Coronary artery (tissue), 2 donors: ENCODE results near the gene ZFP36.

Experiments used
- DNase-seq: peaks from one replicate; pipeline ENCODE4 v3.0.0-alpha.2; 2017; ENCODE audit warnings: low spot score
- H3K27ac ChIP-seq, 2 donors: fragments of 200-600 bp; sonication (generic); one replicate each; pipeline ENCODE4 v1.5.1; 2016 to 2019
- H3K4me3 ChIP-seq: fragments of 200-600 bp; sonication (generic); 2 replicates; pipeline ENCODE4 v1.5.1; 2016; ENCODE audit warnings: mild to moderate bottlenecking, moderate library complexity
- TF ChIP-seq, protein P1 (sequence below): fragments of 200-600 bp; sonication (generic); IDR thresholded peaks from one replicate; pipeline ENCODE4 v1.5.1; 2019; ENCODE audit warnings: antibody characterized with exemption

ZFP36 gene

DNA sequence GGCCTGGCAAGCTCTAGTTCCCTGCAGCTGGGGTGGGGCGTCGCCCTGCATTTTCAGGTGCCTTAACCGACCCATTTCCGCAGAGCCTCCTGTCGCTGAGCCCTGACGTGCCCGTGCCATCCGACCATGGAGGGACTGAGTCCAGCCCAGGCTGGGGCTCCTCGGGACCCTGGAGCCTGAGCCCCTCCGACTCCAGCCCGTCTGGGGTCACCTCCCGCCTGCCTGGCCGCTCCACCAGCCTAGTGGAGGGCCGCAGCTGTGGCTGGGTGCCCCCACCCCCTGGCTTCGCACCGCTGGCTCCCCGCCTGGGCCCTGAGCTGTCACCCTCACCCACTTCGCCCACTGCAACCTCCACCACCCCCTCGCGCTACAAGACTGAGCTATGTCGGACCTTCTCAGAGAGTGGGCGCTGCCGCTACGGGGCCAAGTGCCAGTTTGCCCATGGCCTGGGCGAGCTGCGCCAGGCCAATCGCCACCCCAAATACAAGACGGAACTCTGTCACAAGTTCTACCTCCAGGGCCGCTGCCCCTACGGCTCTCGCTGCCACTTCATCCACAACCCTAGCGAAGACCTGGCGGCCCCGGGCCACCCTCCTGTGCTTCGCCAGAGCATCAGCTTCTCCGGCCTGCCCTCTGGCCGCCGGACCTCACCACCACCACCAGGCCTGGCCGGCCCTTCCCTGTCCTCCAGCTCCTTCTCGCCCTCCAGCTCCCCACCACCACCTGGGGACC, 1.2 kb downstream of the ZFP36 start:
- DNase-seq = peak; percentile 80
- peak overlapping the region; percentile 99 to 100 for H3K27ac ChIP-seq
- H3K4me3 ChIP-seq = peak overlapping the region; percentile 97
- TF ChIP-seq, protein P1, sequence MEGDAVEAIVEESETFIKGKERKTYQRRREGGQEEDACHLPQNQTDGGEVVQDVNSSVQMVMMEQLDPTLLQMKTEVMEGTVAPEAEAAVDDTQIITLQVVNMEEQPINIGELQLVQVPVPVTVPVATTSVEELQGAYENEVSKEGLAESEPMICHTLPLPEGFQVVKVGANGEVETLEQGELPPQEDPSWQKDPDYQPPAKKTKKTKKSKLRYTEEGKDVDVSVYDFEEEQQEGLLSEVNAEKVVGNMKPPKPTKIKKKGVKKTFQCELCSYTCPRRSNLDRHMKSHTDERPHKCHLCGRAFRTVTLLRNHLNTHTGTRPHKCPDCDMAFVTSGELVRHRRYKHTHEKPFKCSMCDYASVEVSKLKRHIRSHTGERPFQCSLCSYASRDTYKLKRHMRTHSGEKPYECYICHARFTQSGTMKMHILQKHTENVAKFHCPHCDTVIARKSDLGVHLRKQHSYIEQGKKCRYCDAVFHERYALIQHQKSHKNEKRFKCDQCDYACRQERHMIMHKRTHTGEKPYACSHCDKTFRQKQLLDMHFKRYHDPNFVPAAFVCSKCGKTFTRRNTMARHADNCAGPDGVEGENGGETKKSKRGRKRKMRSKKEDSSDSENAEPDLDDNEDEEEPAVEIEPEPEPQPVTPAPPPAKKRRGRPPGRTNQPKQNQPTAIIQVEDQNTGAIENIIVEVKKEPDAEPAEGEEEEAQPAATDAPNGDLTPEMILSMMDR = no peak

DNA sequence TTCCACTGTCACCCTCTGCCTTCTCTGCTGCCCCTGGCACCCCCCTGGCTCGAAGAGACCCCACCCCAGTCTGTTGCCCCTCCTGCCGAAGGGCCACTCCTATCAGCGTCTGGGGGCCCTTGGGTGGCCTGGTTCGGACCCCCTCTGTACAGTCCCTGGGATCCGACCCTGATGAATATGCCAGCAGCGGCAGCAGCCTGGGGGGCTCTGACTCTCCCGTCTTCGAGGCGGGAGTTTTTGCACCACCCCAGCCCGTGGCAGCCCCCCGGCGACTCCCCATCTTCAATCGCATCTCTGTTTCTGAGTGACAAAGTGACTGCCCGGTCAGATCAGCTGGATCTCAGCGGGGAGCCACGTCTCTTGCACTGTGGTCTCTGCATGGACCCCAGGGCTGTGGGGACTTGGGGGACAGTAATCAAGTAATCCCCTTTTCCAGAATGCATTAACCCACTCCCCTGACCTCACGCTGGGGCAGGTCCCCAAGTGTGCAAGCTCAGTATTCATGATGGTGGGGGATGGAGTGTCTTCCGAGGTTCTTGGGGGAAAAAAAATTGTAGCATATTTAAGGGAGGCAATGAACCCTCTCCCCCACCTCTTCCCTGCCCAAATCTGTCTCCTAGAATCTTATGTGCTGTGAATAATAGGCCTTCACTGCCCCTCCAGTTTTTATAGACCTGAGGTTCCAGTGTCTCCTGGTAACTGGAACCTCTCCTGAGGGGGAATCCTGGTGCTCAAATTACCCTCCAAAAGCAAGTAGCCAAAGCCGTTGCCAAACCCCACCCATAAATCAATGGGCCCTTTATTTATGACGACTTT, 2.0 kb downstream of the ZFP36 start:
- TF ChIP-seq, protein P1 = no peak
- Histone ChIP-seq H3K4me3 (peak overlapping the region; percentile 97), H3K27ac (peak overlapping the region; percentile 99 to 100)
- DNase-seq = no peak

DNA sequence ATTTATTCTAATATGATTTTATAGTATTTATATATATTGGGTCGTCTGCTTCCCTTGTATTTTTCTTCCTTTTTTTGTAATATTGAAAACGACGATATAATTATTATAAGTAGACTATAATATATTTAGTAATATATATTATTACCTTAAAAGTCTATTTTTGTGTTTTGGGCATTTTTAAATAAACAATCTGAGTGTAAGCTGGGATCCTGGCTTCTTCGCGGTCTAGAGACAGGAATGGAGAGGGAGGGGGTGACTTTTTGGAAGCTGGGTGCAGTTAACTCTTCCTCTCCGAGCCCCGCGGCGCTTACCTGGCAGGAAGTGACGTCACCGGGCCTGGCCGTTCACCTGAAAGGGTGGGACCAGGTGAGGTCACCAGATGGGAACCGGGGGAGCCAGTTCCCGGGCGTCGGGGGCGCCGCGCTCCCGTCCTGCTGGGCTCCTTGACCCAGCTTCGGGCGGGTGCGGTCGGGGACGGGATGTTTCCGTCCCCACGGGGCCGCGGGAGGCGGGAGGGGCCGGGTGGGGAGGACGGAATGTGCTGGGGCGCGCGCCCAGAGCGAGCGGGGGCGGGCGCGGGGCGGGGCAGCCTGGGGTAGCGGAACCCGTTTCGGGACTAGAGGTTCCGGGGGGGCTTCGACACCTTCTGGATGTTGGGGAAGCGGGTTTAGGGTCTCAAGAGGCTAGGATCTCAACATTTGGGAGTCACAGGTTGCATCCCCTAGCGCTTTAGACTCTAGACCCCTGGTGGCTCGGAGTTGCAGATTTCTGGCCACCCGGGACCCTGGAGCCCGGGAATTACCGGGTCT, 2.8 kb downstream of the ZFP36 start:
- Histone ChIP-seq H3K27ac (peak overlapping the region; percentile 99 to 100), H3K4me3 (peak overlapping the region; percentile 97)
- TF ChIP-seq, protein P1 = no peak
- DNase-seq = peak; percentile 96

DNA sequence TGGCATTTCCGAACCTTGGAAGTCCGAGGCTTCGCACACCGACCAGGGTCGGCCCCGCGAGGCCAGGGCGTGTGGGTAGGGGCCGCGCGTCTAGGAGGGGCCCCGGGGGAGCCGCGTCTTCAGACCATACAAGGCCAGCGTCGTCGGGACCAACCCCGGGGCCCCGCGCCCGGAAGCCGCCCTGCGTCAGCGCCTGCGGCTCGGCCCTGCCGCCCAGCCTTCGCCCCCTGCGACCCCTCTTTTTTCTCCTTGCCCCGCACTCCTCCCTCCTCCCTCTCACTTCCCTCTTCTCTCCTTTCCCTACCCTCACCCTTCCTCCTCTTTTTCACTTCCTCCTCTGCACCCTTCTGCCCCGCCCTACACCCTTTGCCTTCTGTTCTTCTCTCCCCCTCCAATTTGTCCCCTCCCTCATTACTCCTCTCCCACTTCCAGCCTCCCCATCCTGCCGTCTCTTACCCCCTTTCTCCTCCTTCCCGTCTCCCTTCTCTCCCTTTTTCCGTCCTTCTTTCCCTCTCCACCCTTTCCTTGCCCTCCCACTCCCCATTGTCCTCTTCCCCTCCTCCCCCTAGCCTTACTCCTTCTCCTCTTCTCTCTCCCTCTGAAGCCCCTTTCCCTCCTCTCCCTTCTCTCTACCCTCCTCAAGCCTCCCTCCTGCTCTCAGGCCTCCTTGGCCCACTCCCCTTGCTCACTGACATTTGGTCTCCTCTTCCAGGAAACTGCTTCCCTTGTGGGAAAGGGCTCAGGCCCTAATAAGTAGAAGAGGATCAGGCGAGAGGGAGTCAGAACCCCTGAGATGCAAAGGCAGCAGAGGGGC, 3.6 kb downstream of the ZFP36 start:
- Histone ChIP-seq H3K27ac (peak overlapping the region; percentile 99 to 100), H3K4me3 (peak overlapping the region; percentile 97)
- TF ChIP-seq, protein P1 = no peak
- peak; percentile 94 for DNase-seq

DNA sequence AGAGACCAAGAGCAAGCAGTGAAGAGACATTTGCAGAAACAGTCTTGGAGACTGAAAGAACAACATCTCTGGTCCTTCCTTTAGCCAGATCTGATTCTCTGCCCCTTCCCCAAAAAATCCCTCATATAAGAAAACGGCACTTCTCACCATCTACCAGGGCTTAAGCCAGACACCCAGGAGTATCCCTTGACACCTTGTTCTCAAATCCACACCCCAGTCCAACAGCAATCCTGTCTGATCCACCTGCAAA, 4.1 kb downstream of the ZFP36 start:
- peak overlapping the region; percentile 99 to 100 for H3K27ac ChIP-seq
- TF ChIP-seq, protein P1 = no peak
- peak overlapping the region; percentile 97 for H3K4me3 ChIP-seq
- no peak for DNase-seq

DNA sequence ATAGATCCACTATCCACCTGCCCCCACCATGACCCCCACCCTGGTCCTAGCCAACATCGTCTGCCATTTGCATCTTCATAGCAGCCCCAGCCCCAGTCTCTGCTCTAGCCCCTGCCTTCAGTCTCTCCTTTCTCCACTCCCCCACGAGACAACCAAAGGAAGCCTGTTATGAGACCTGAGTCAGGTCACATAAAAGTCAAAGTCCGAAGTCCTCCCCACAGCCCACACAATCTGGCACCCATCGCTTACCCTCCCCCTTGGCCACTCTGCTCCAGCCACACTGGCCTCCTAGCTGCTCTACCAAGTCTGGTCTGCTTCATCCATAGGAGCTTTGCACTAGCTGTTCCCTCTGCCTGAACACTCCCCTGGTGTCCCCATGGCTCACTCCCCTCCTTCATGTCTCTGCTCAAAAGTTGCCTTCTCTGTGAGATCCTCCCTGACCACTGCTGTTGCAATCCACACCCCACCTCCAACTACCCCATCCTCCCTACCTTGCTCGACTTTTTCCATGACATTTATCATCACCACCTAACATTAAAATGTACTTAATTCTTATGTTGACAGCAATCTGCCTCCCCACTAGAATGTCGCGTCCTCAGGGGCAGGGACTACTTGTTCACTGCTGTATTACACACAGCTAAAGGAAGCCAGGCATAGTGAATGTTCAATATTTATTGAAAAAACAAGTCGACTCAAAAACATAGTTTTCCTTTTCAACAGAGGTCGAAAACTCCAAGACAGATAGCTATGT, 4.6 kb downstream of the ZFP36 start:
- Histone ChIP-seq H3K4me3 (peak overlapping the region; percentile 97), H3K27ac (peak overlapping the region; percentile 99 to 100)
- peak; percentile 92 for DNase-seq
- TF ChIP-seq, protein P1 = no peak
